Measurements from ENCODE around the gene PEAK1.

The PEAK1 gene

GRCh38 chr15:77107531-77108355, 312.2 kb downstream of the PEAK1 start:
- Histone ChIP-seq H3K27ac (ENCODE audit: low read length) (no peak overlapping the region), H3K9me3 (ENCODE audit: control insufficient read depth in 2 of 2, low read length in 2 of 2) (no peaks in the 10 kb centered on the region), H3K9ac (ENCODE audit: low read length in 2 of 2) (no peak overlapping the region)

GRCh38 chr15:77107068-77107467, 312.8 kb downstream of the PEAK1 start:
- H3K9ac ChIP-seq (ENCODE audit: low read length in 2 of 2), result no peak overlapping the region
- H3K27me3 ChIP-seq (ENCODE audit: control insufficient read depth in 1 of 2, insufficient read depth in 2 of 2, low read length in 2 of 2), result no peaks in the 10 kb centered on the region
- H3K4me1 ChIP-seq (ENCODE audit: control insufficient read depth, insufficient read depth, low read length), result peaks cover 14% of the 10 kb centered on the region
- no peaks in the 10 kb centered on the region for H3K36me3 ChIP-seq (ENCODE audit: control insufficient read depth in 2 of 2, insufficient read depth in 2 of 2, low read length in 2 of 2)
- H3K9me3 ChIP-seq (ENCODE audit: control insufficient read depth in 2 of 2, low read length in 2 of 2), result no peaks in the 10 kb centered on the region
- H3K27ac ChIP-seq (ENCODE audit: low read length), result no peak overlapping the region
- H3K4me3 ChIP-seq (ENCODE audit: low read length in 2 of 2), result no peak overlapping the region

More at GRCh38 chr15:77107531-77108355, 312.2 kb downstream of the PEAK1 start:
- peaks cover 14% of the 10 kb centered on the region for H3K4me1 ChIP-seq (ENCODE audit: control insufficient read depth, insufficient read depth, low read length)
- H3K4me3 ChIP-seq (ENCODE audit: low read length in 2 of 2), result no peak overlapping the region
- no peaks in the 10 kb centered on the region for H3K36me3 ChIP-seq (ENCODE audit: control insufficient read depth in 2 of 2, insufficient read depth in 2 of 2, low read length in 2 of 2)
- no peaks in the 10 kb centered on the region for H3K27me3 ChIP-seq (ENCODE audit: control insufficient read depth in 1 of 2, insufficient read depth in 2 of 2, low read length in 2 of 2)

GRCh38 chr15:77104155-77104554, 315.7 kb downstream of the PEAK1 start:
- Histone ChIP-seq H3K9me3 (ENCODE audit: control insufficient read depth in 2 of 2, low read length in 2 of 2) (no peaks in the 10 kb centered on the region), H3K9ac (ENCODE audit: low read length in 2 of 2) (no peak overlapping the region), H3K27ac (ENCODE audit: low read length) (no peak overlapping the region), H3K36me3 (ENCODE audit: control insufficient read depth in 2 of 2, insufficient read depth in 2 of 2, low read length in 2 of 2) (no peaks in the 10 kb centered on the region), H3K4me1 (ENCODE audit: control insufficient read depth, insufficient read depth, low read length) (peaks cover 12% of the 10 kb centered on the region), H3K27me3 (ENCODE audit: control insufficient read depth in 1 of 2, insufficient read depth in 2 of 2, low read length in 2 of 2) (no peaks in the 10 kb centered on the region), H3K4me3 (ENCODE audit: low read length in 2 of 2) (no peak overlapping the region)

- Histone ChIP-seq H3K27me3 (ENCODE audit: control insufficient read depth in 1 of 2, insufficient read depth in 2 of 2, low read length in 2 of 2) (no peaks in the 10 kb centered on the region), H3K4me1 (ENCODE audit: control insufficient read depth, insufficient read depth, low read length) (no peaks in the 10 kb centered on the region), H3K27ac (ENCODE audit: low read length) (no peak overlapping the region), H3K9ac (ENCODE audit: low read length in 2 of 2) (no peak overlapping the region), H3K4me3 (ENCODE audit: low read length in 2 of 2) (no peak overlapping the region), H3K36me3 (ENCODE audit: control insufficient read depth in 2 of 2, insufficient read depth in 2 of 2, low read length in 2 of 2) (no peaks in the 10 kb centered on the region), H3K9me3 (ENCODE audit: control insufficient read depth in 2 of 2, low read length in 2 of 2) (no peaks in the 10 kb centered on the region)
Observed at GRCh38 chr15:77099741-77100463, 320.0 kb downstream of the PEAK1 start.

- Histone ChIP-seq H3K9me3 (ENCODE audit: control insufficient read depth in 2 of 2, low read length in 2 of 2) (no peaks in the 10 kb centered on the region), H3K27me3 (ENCODE audit: control insufficient read depth in 1 of 2, insufficient read depth in 2 of 2, low read length in 2 of 2) (no peaks in the 10 kb centered on the region), H3K36me3 (ENCODE audit: control insufficient read depth in 2 of 2, insufficient read depth in 2 of 2, low read length in 2 of 2) (no peaks in the 10 kb centered on the region), H3K27ac (ENCODE audit: low read length) (no peak overlapping the region), H3K4me1 (ENCODE audit: control insufficient read depth, insufficient read depth, low read length) (no peaks in the 10 kb centered on the region), H3K4me3 (ENCODE audit: low read length in 2 of 2) (no peak overlapping the region), H3K9ac (ENCODE audit: low read length in 2 of 2) (no peak overlapping the region)
Observed at GRCh38 chr15:77098572-77098971, 321.3 kb downstream of the PEAK1 start.

GRCh38 chr15:77097921-77098320, 322.0 kb downstream of the PEAK1 start:
- no peaks in the 10 kb centered on the region for H3K4me1 ChIP-seq (ENCODE audit: control insufficient read depth, insufficient read depth, low read length)
- H3K36me3 ChIP-seq (ENCODE audit: control insufficient read depth in 2 of 2, insufficient read depth in 2 of 2, low read length in 2 of 2), result no peaks in the 10 kb centered on the region
- H3K27me3 ChIP-seq (ENCODE audit: control insufficient read depth in 1 of 2, insufficient read depth in 2 of 2, low read length in 2 of 2), result no peaks in the 10 kb centered on the region
- no peak overlapping the region for H3K9ac ChIP-seq (ENCODE audit: low read length in 2 of 2)
- no peaks in the 10 kb centered on the region for H3K9me3 ChIP-seq (ENCODE audit: control insufficient read depth in 2 of 2, low read length in 2 of 2)
- H3K27ac ChIP-seq (ENCODE audit: low read length), result no peak overlapping the region
- no peak overlapping the region for H3K4me3 ChIP-seq (ENCODE audit: low read length in 2 of 2)

GRCh38 chr15:77097248-77097721, 322.6 kb downstream of the PEAK1 start:
- no peak overlapping the region for H3K4me3 ChIP-seq (ENCODE audit: low read length in 2 of 2)
- H3K4me1 ChIP-seq (ENCODE audit: control insufficient read depth, insufficient read depth, low read length), result no peaks in the 10 kb centered on the region
- H3K36me3 ChIP-seq (ENCODE audit: control insufficient read depth in 2 of 2, insufficient read depth in 2 of 2, low read length in 2 of 2), result no peaks in the 10 kb centered on the region
- H3K27ac ChIP-seq (ENCODE audit: low read length), result no peak overlapping the region
- H3K9me3 ChIP-seq (ENCODE audit: control insufficient read depth in 2 of 2, low read length in 2 of 2), result no peaks in the 10 kb centered on the region
- no peak overlapping the region for H3K9ac ChIP-seq (ENCODE audit: low read length in 2 of 2)
- no peaks in the 10 kb centered on the region for H3K27me3 ChIP-seq (ENCODE audit: control insufficient read depth in 1 of 2, insufficient read depth in 2 of 2, low read length in 2 of 2)

- Histone ChIP-seq H3K27ac (ENCODE audit: low read length) (no peak overlapping the region), H3K4me3 (ENCODE audit: low read length in 2 of 2) (no peak overlapping the region), H3K9ac (ENCODE audit: low read length in 2 of 2) (no peak overlapping the region), H3K27me3 (ENCODE audit: control insufficient read depth in 1 of 2, insufficient read depth in 2 of 2, low read length in 2 of 2) (no peaks in the 10 kb centered on the region), H3K9me3 (ENCODE audit: control insufficient read depth in 2 of 2, low read length in 2 of 2) (no peaks in the 10 kb centered on the region), H3K36me3 (ENCODE audit: control insufficient read depth in 2 of 2, insufficient read depth in 2 of 2, low read length in 2 of 2) (no peaks in the 10 kb centered on the region), H3K4me1 (ENCODE audit: control insufficient read depth, insufficient read depth, low read length) (no peaks in the 10 kb centered on the region)
Observed at GRCh38 chr15:77096541-77096940, 323.4 kb downstream of the PEAK1 start.

GRCh38 chr15:77096138-77096537, 323.8 kb downstream of the PEAK1 start:
- no peaks in the 10 kb centered on the region for H3K4me1 ChIP-seq (ENCODE audit: control insufficient read depth, insufficient read depth, low read length)
- H3K27me3 ChIP-seq (ENCODE audit: control insufficient read depth in 1 of 2, insufficient read depth in 2 of 2, low read length in 2 of 2), result no peaks in the 10 kb centered on the region
- no peak overlapping the region for H3K9ac ChIP-seq (ENCODE audit: low read length in 2 of 2)
- H3K4me3 ChIP-seq (ENCODE audit: low read length in 2 of 2), result no peak overlapping the region
- no peaks in the 10 kb centered on the region for H3K36me3 ChIP-seq (ENCODE audit: control insufficient read depth in 2 of 2, insufficient read depth in 2 of 2, low read length in 2 of 2)
- no peak overlapping the region for H3K27ac ChIP-seq (ENCODE audit: low read length)
- H3K9me3 ChIP-seq (ENCODE audit: control insufficient read depth in 2 of 2, low read length in 2 of 2), result no peaks in the 10 kb centered on the region

- no peak overlapping the region for H3K9ac ChIP-seq (ENCODE audit: low read length in 2 of 2)
Observed at GRCh38 chr15:77094397-77095030, 325.4 kb downstream of the PEAK1 start.

More at GRCh38 chr15:77094397-77095030, 325.4 kb downstream of the PEAK1 start:
- Histone ChIP-seq H3K4me1 (ENCODE audit: control insufficient read depth, insufficient read depth, low read length) (no peaks in the 10 kb centered on the region), H3K36me3 (ENCODE audit: control insufficient read depth in 2 of 2, insufficient read depth in 2 of 2, low read length in 2 of 2) (no peaks in the 10 kb centered on the region), H3K27me3 (ENCODE audit: control insufficient read depth in 1 of 2, insufficient read depth in 2 of 2, low read length in 2 of 2) (peaks cover 0 to 2% of the 10 kb centered on the region in 2 donors), H3K4me3 (ENCODE audit: low read length in 2 of 2) (no peak overlapping the region), H3K9me3 (ENCODE audit: control insufficient read depth in 2 of 2, low read length in 2 of 2) (no peaks in the 10 kb centered on the region), H3K27ac (ENCODE audit: low read length) (no peak overlapping the region)
